ENCODE results near the gene TDRD9. TPM values are rescaled to one million over a fixed set of nuclear protein-coding genes. Genes with fewer than 3 reads are reported as not detected.
A peak's percentile ranks its signal among the peaks of the same experiment; 100 is the strongest.

Gene TDRD9
- total RNA-seq, 1 donor from 2014 or later, result 4.8 TPM

DNA sequence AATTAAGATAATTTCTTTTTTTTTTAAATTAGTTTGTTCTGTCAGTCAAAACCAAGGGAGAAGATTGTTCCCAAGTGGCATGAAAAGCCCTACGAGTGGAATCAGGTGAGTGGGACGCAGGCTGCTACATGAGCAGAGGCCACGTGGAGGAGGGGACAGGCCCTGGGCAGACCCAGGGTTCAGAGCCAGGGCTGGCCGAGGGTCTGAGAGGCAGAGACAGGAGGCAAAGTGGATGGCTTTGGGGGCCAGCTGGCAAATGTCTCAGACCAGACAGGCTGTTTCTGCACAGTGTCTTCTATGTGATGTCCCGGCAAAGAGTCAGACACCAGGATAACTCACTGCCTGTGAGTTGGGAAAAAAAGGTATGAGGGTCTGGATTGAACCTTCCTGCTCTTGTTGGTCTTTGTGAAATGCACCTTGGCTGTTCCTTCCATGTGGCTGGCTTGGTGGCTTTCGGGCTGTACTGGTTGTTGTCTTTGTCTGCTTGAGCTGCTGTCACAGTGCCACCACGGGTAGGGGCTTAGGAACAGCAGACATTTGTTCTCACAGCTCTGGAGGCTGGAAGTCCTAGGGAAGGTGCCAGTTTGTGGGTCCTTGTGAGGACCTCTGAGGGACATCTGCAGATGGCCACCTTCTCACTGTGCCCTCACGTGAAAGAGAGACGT is 121.5 kb downstream of the TDRD9 start:
- intact Hi-C loops (cut with micrococcal nuclease), result no loop called here
- H3K27ac ChIP-seq (replicated peaks), result peak overlapping the region; percentile 18
- no peaks in the 10 kb centered on the region for H3K36me3 ChIP-seq
- H3K4me3 ChIP-seq, result peak overlapping the region; percentile 2
- H3K9me3 ChIP-seq (replicated peaks), result no peaks in the 10 kb centered on the region
- peaks cover 3% of the 10 kb centered on the region for H3K27me3 ChIP-seq (ENCODE audit: low read depth)
- TF ChIP-seq, protein P1, sequence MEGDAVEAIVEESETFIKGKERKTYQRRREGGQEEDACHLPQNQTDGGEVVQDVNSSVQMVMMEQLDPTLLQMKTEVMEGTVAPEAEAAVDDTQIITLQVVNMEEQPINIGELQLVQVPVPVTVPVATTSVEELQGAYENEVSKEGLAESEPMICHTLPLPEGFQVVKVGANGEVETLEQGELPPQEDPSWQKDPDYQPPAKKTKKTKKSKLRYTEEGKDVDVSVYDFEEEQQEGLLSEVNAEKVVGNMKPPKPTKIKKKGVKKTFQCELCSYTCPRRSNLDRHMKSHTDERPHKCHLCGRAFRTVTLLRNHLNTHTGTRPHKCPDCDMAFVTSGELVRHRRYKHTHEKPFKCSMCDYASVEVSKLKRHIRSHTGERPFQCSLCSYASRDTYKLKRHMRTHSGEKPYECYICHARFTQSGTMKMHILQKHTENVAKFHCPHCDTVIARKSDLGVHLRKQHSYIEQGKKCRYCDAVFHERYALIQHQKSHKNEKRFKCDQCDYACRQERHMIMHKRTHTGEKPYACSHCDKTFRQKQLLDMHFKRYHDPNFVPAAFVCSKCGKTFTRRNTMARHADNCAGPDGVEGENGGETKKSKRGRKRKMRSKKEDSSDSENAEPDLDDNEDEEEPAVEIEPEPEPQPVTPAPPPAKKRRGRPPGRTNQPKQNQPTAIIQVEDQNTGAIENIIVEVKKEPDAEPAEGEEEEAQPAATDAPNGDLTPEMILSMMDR (IDR thresholded peaks at IDR 0.05; ENCODE audit: borderline replicate concordance), result no peak
- no peaks in the 10 kb centered on the region for H3K4me1 ChIP-seq
- DNase-seq, result no peak

DNA sequence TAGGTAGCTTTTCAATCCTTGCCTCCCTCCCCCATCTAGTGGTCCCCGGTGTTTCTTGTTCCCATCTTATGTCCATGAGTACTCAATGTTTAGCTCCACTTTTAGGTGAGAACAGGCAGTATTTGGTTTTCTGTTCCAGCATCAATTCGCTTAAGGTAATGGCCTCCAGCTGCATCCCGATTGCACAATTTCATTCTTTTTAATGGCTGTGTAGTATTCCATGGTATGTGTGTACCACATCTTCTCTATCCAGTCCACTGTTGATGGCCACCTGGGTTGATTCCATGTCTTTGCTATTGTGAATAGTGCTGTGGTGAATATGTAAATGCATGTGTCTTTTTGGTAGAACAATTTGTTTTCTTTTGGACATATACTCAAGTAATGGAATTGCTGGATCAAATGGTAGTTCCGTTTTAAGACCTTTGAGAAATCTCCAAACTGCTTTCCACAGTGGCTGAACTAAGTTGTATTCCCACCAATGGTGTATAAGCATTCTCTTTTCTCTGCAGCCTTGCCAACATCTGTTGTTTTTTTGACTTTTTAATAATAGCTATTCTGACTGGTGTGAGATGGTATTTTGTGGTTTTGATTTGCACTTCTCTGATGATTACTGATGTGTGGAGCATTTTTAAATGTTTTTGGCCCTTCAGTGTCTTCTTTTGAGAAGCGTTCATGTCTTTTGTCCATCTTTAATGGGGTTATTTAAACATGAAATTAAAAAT is 123.0 kb downstream of the TDRD9 start:
- Histone ChIP-seq H3K4me1 (no peaks in the 10 kb centered on the region), H3K27me3 (ENCODE audit: low read depth) (peaks cover 3% of the 10 kb centered on the region), H3K4me3 (no peak overlapping the region), H3K9me3 (replicated peaks) (no peaks in the 10 kb centered on the region), H3K36me3 (no peaks in the 10 kb centered on the region), H3K27ac (replicated peaks) (no peak overlapping the region)
- TF ChIP-seq, protein P1 (IDR thresholded peaks at IDR 0.05; ENCODE audit: borderline replicate concordance), result no peak
- intact Hi-C loops (cut with micrococcal nuclease), result no loop called here
- DNase-seq, result no peak

DNA sequence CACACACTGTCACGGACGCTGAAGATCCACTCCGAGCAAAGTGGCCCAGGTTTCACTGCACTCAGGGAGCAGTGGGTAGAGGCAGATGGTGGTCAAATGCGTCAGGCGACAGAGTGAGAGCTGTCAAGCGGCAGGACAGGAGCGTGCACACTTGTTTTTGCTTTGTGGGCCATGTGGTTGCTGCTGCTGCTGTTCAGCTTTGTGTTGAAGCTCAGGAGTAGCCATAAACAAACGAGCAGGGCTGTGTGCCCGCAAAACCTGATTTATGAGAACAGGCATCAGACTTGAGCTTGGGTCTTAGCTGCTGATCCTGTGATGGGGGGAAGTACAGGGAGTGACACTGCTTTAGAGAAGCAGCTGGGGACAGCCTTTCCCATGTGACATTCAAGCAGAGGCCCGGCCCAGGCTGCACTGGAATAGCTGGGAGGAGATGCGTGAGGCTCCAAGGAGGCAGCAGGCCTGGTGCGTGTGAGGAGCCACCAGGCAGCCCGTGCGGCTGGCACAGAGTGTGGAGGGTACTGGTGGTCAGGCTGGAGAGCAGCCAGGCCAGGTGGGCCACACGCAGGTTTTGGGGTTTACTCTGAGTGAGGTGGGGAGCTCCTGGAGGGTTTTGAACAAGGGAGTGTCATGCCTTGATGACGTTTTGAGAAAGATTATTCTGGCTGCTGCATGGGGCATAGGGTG is 126.1 kb downstream of the TDRD9 start:
- no peak for DNase-seq
- H3K4me3 ChIP-seq, result no peak overlapping the region
- intact Hi-C loops (cut with micrococcal nuclease), result no loop called here

DNA sequence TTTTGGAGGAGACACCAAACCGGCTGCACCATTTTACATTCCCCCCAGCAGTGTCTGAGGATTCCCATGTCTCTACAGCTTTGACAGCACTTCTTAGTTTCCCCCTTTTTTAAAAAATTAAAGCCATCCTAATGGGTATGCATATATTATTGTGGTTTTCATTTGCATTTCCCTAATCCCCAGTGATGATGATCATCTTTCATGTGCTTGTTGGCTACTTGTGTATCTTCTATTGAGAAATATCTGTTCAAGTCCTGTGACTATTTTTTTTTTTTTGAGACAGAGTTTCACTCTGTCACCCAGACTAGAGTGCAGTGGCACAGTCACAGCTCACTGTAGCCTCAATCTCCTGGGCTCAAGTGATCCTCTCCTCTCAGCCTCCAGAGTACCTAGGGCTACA is 134.0 kb downstream of the TDRD9 start:
- intact Hi-C loops (cut with micrococcal nuclease), result no loop called here
- H3K4me3 ChIP-seq, result no peak overlapping the region

More for the DNA sequence above, 126.1 kb downstream of the TDRD9 start:
- no peaks in the 10 kb centered on the region for H3K9me3 ChIP-seq (replicated peaks)
- H3K27ac ChIP-seq (replicated peaks), result no peak overlapping the region
- H3K36me3 ChIP-seq, result no peaks in the 10 kb centered on the region
- H3K4me1 ChIP-seq, result no peaks in the 10 kb centered on the region
- TF ChIP-seq, protein P1 (IDR thresholded peaks at IDR 0.05; ENCODE audit: borderline replicate concordance), result no peak
- peaks cover 7% of the 10 kb centered on the region for H3K27me3 ChIP-seq (ENCODE audit: low read depth)

DNA sequence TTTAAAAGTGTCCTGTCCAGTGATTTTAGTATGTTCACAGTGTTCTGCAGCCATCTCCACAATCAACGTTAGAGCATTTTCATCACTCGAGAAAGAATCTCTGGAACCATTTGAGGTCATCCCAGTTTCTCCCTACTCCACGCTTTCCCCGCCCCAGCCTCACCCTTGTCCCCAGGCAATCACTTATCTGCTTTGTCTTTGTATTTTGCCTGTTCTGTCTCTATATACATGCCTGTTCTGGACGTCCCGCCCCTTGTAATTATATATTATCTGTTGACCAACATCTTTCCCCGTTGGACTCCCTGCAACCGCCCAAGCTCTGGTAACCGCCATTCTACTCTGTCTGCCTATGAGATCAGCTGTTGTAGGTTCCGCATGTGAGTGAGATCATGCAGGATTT is 135.7 kb downstream of the TDRD9 start:
- no peak for DNase-seq
- intact Hi-C loops (cut with micrococcal nuclease), result no loop called here
- no peaks in the 10 kb centered on the region for H3K36me3 ChIP-seq
- H3K27ac ChIP-seq (replicated peaks), result no peak overlapping the region
- H3K9me3 ChIP-seq (replicated peaks), result peaks cover 9% of the 10 kb centered on the region
- TF ChIP-seq, protein P1 (IDR thresholded peaks at IDR 0.05; ENCODE audit: borderline replicate concordance), result no peak
- peaks cover 51% of the 10 kb centered on the region for H3K27me3 ChIP-seq (ENCODE audit: low read depth)
- H3K4me1 ChIP-seq, result no peaks in the 10 kb centered on the region
- H3K4me3 ChIP-seq, result no peak overlapping the region

More for the DNA sequence above, 134.0 kb downstream of the TDRD9 start:
- H3K9me3 ChIP-seq (replicated peaks), result peaks cover 9% of the 10 kb centered on the region
- peaks cover 44% of the 10 kb centered on the region for H3K27me3 ChIP-seq (ENCODE audit: low read depth)
- no peak for DNase-seq
- no peak overlapping the region for H3K27ac ChIP-seq (replicated peaks)
- H3K36me3 ChIP-seq, result no peaks in the 10 kb centered on the region
- TF ChIP-seq, protein P1 (IDR thresholded peaks at IDR 0.05; ENCODE audit: borderline replicate concordance), result no peak
- H3K4me1 ChIP-seq, result no peaks in the 10 kb centered on the region
